ENCODE results near the gene WNT16. TPM values are rescaled to one million over a fixed set of nuclear protein-coding genes. Genes with fewer than 3 reads are reported as not detected.
A peak's percentile ranks its signal among the peaks of the same experiment; 100 is the strongest.
"Not testable (repeated sequence)": the region's sequence is repeated elsewhere in the genome, so short reads cannot be mapped to it uniquely, and the experiment has no call there.

The WNT16 gene, protein sequence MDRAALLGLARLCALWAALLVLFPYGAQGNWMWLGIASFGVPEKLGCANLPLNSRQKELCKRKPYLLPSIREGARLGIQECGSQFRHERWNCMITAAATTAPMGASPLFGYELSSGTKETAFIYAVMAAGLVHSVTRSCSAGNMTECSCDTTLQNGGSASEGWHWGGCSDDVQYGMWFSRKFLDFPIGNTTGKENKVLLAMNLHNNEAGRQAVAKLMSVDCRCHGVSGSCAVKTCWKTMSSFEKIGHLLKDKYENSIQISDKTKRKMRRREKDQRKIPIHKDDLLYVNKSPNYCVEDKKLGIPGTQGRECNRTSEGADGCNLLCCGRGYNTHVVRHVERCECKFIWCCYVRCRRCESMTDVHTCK
- total RNA-seq, result not detected

DNA sequence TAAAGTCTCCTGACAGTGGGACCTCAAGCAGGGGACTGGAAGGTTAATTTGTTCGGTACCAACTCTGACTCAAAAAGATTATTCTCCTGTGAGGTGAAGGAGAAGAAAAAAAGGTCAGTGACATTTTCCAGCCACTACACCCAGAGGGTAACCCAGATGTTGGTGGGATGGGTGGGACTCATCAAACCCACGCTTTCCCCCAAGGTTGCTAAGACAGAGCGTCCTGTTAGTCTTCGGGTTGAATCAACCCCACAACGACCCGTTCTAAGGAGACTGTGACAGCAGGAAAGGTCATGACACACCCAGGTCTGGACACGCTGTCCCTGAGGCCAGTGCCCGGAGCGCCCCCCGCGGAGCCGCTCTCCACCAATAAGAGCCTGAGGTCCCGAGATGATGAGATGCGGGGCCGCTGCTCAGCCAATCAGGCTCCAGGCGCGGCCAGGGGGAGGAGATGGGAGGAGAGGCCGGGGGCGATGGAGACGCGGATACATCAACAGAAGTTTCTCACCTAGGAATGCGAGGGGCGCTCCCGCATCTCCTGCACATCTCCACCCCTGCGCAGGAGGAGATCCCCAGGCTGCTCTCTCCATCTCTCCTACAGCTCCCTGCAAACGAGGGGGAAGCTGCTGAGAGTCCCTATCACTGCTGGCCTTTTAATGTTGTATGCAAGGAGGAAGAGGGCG, at the start of gene WNT16:
Gene WNT16, plus strand, starts transcription at position 493 of the 683 bp plus-strand sequence. CDS start 293 bp downstream, outside the sequence.
- H3K36me3 Mint-ChIP-seq, result no peaks in the 10 kb centered on the region
- H3K4me3 Mint-ChIP-seq, result peak within 1 kb of the TSS; percentile 66
- CTCF ChIA-PET, result interaction anchor here (1.4 to 2.8 kb wide), 2 partner anchors 200 to 219 kb away, joined by 3 to 18 read pairs; no protein-coding TSS in a partner anchor
- H3K4me1 Mint-ChIP-seq, result peaks cover 23% of the 10 kb centered on the region
- H3K9me3 Mint-ChIP-seq (ENCODE audit: low read depth), result no peaks in the 10 kb centered on the region
- H3K27me3 Mint-ChIP-seq, result peaks cover 67% of the 10 kb centered on the region
- H3K27ac Mint-ChIP-seq, result no peak within 1 kb of the TSS
- DNase-seq, result no peak
- peak; percentile 24 for ATAC-seq

DNA sequence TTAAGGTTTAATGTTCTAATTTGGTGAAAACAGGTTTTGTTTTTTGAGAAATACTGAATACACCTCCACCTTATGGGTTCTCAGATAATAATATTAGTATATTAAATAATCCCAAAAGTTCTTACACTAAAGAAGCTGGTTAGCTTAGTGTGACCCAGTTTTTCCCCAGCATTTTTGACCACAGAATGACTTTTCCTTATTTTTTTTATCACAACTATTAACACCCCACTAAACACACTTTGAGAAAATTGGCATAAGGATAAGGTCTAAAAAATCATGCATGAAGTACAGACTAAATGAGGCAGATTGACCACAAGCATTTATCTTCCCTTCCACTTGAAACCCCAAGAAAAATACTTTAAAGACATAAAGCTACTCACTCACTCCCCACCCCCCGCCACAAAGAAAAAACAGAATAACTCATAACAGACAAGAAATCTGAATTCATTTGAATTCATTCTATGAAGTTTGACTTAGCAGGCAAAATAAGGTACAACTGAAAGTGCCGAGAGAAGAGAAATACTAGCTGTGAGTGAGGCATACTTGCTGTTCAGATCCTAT, 49.7 kb upstream of the WNT16 start:
- ATAC-seq (peak; percentile 7), DNase-seq (no peak)
- Mint-ChIP-seq H3K27me3 (peaks cover 58% of the 10 kb centered on the region), H3K4me3 (no peak overlapping the region), H3K4me1 (peaks cover 13% of the 10 kb centered on the region), H3K36me3 (peaks cover 1% of the 10 kb centered on the region), H3K27ac (no peak overlapping the region), H3K9me3 (ENCODE audit: low read depth) (peaks cover 2% of the 10 kb centered on the region)
- CTCF ChIA-PET, result no interaction called here

DNA sequence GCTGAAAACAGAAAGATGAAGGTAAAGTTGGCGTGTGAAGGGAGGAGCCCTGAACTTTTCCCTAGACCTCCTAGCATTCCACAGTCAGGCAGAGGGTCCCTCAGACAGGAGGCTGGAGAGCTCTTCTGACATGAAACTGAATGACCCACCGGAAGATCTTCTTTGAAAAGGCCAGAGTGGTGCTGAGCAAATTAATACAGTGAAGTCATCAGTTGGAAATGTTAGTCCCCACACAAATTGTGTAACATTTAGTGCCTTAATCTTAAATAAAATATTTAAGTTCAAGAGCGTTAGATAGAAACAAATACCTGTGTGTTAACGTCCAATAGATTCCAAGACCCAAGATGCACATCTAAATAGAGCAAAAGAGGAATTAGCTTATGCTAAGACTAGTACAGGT, 49.0 kb upstream of the WNT16 start:
- no peak overlapping the region for H3K27ac Mint-ChIP-seq
- no peak overlapping the region for H3K4me3 Mint-ChIP-seq
- DNase-seq (no peak), ATAC-seq (no peak)
- H3K27me3 Mint-ChIP-seq, result peaks cover 54% of the 10 kb centered on the region
- CTCF ChIA-PET, result no interaction called here
- peaks cover 3% of the 10 kb centered on the region for H3K9me3 Mint-ChIP-seq (ENCODE audit: low read depth)
- H3K4me1 Mint-ChIP-seq, result peaks cover 13% of the 10 kb centered on the region
- peaks cover 1% of the 10 kb centered on the region for H3K36me3 Mint-ChIP-seq

DNA sequence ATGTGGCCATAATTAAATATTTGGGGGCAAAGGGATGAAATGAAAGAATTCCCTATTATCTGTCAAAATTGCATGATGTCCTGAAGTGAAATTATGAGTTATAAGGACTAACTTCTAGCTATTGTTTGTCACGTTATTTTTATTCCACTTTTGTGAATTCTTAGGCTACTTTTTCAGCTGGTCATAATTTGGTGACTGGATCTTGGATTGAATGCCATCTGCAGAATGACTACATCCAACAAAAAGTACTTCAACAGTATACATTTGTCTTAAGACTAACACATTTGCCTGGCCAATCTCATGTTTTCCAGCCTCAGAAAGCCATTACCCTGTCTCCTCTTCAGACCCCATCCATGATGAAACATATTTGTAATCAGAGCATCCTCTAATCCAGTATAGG, 48.1 kb upstream of the WNT16 start:
- CTCF ChIA-PET, result no interaction called here
- H3K36me3 Mint-ChIP-seq, result peaks cover 3% of the 10 kb centered on the region
- H3K27ac Mint-ChIP-seq, result no peak overlapping the region
- peaks cover 55% of the 10 kb centered on the region for H3K27me3 Mint-ChIP-seq
- ATAC-seq (no peak), DNase-seq (no peak)
- H3K4me1 Mint-ChIP-seq, result peaks cover 13% of the 10 kb centered on the region
- peaks cover 8% of the 10 kb centered on the region for H3K9me3 Mint-ChIP-seq (ENCODE audit: low read depth)
- no peak overlapping the region for H3K4me3 Mint-ChIP-seq

DNA sequence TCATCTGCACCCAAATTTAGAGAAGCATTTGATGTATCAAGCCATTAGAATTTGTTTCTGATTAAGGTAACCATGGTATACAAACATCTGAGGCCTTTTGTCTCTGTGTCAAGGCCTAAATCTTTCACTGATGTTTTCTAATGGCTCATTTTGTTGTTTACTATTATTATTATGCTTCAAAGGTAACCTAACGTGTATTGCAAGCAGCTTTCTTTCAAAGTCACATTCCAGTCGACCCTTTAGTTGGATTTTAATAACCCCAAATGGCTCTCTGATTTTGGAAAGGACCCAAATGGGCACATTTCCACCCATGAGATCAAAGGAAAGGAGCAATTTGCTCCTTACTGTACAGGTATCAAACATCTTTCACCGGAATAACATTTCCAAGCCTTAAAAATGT, 46.7 kb upstream of the WNT16 start:
- Mint-ChIP-seq H3K4me3 (no peak overlapping the region), H3K27me3 (peaks cover 43% of the 10 kb centered on the region), H3K4me1 (peaks cover 13% of the 10 kb centered on the region), H3K9me3 (ENCODE audit: low read depth) (peaks cover 10% of the 10 kb centered on the region), H3K27ac (no peak overlapping the region), H3K36me3 (peaks cover 1% of the 10 kb centered on the region)
- CTCF ChIA-PET, result no interaction called here
- DNase-seq (no peak), ATAC-seq (no peak)

DNA sequence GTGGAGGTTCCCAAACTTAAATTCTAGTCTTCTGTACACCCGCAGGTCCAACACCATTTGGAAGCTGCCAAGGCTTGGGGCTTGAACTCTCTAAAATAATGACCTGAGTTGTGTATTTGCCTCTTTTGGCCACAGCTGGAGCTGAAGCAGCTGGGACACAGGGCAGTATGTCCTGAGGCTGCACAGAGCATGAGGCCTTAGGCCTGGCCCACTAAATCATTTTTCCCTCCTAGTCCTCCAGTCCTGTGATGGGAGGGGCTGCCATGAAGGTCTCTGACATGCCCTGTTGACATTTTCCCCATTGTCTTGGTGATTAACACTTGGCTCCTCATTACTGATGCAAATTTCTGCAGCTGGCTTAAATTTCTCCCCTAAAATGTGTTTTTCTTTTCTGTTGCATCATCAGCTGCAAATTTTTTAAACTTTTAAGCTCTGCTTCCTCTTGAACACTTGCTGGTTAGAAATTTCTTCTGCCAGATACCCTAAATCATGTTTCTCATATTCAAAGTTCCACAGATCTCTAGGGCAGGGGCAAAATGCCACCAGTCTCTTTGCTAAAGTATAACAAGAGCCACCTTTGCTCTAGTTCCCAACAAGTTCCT, 43.6 kb upstream of the WNT16 start:
- no peaks in the 10 kb centered on the region for H3K4me1 Mint-ChIP-seq
- peaks cover 1% of the 10 kb centered on the region for H3K36me3 Mint-ChIP-seq
- H3K4me3 Mint-ChIP-seq, result no peak overlapping the region
- H3K27me3 Mint-ChIP-seq, result peaks cover 21% of the 10 kb centered on the region
- no peak for ATAC-seq
- CTCF ChIA-PET, result no interaction called here
- H3K27ac Mint-ChIP-seq, result no peak overlapping the region
- peaks cover 10% of the 10 kb centered on the region for H3K9me3 Mint-ChIP-seq (ENCODE audit: low read depth)
- no peak for DNase-seq

DNA sequence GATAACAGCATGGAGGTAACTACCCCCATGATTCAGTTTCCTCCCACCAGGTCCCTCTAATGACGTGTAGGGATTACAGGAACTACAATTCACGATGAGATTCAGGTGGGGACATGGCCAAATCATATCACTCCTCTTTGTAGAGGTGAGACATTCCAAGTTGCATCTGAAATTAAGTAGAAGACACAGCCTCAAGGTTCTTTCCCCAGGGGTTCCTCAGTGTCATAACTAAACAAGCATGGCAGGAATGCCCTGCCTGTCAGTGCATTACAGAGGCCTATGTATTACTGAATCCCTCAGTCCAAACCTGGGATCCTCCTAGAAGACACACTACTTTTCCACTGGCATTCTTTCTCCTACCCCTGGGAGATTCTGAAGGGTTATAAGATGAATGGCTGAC, 42.6 kb upstream of the WNT16 start:
- no peaks in the 10 kb centered on the region for H3K4me1 Mint-ChIP-seq
- H3K36me3 Mint-ChIP-seq, result peaks cover 1% of the 10 kb centered on the region
- peaks cover 10% of the 10 kb centered on the region for H3K9me3 Mint-ChIP-seq (ENCODE audit: low read depth)
- no peak overlapping the region for H3K27ac Mint-ChIP-seq
- peaks cover 17% of the 10 kb centered on the region for H3K27me3 Mint-ChIP-seq
- CTCF ChIA-PET, result no interaction called here
- H3K4me3 Mint-ChIP-seq, result no peak overlapping the region
- no peak for DNase-seq
- no peak for ATAC-seq

DNA sequence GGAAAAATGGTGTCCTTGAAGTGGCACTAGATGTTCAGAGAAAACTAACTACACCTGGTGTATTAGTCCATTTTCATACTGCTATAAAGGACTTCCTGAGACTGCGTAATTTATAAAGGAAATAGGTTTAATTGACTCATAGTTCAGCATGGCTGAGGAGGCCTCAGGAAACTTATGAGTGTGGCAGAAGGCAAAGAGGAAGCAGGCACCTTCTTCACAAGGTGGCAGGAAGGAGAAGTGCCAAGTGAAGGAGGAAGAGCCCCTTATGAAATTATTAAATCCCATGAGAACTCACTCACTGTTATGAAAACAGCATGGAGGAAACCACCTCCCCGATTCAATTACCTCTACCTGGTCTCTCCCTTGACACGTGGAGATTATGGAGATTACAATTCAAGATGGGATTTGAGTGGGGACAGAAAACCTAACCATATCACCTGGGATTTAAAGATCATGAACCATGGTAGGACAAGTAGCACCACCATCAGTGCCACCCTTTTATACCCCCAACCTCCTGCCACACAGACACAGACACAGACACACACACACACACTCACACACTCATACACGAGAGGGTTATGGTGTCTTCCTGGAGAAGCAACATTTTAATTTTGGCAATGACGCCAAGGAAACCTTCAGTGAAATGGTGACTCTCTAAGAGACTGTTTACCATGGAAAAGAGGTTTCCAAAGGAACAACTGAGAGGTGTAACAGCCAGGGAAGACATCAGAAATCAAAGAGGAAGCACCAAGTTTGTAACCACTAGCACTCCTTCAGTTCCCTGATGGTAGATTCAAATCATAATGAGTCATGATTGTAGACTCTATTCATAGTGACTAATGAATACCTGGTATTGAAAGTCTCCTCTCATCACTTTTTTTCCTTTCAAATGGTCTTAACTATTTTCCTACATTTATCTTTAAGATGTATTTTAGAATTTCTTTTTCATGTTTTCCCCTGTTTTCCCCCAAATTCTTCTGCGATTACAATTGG, 41.8 kb upstream of the WNT16 start:
- H3K9me3 Mint-ChIP-seq (ENCODE audit: low read depth), result peaks cover 10% of the 10 kb centered on the region
- no peak overlapping the region for H3K27ac Mint-ChIP-seq
- H3K27me3 Mint-ChIP-seq, result peaks cover 20% of the 10 kb centered on the region
- no peak for DNase-seq
- no peak overlapping the region for H3K4me3 Mint-ChIP-seq
- H3K36me3 Mint-ChIP-seq, result peaks cover 1% of the 10 kb centered on the region
- CTCF ChIA-PET, result no interaction called here
- ATAC-seq, result no peak
- H3K4me1 Mint-ChIP-seq, result no peaks in the 10 kb centered on the region

DNA sequence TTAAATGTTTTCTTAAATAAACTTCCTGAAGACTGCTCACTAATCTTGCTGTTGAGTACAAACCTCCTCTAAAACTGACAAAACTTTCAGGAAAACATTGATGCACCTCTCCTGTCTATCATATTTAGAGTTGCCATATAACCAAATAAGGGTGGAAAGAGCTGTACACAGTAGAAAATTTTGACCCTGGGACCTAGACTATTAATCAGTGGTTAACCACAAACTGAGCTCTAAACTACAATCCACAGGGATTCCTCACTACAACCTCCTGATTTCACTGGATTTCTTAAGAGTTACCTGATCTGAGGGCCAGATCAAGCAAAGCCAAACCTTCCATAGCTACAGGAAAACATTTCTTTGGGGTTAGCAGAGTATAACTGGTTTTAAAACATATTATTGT, 39.9 kb upstream of the WNT16 start:
- Mint-ChIP-seq H3K9me3 (ENCODE audit: low read depth) (peaks cover 9% of the 10 kb centered on the region), H3K27ac (no peak overlapping the region), H3K27me3 (peaks cover 24% of the 10 kb centered on the region), H3K4me3 (no peak overlapping the region), H3K4me1 (no peaks in the 10 kb centered on the region), H3K36me3 (peaks cover 1% of the 10 kb centered on the region)
- DNase-seq (no peak), ATAC-seq (no peak)
- CTCF ChIA-PET, result no interaction called here

DNA sequence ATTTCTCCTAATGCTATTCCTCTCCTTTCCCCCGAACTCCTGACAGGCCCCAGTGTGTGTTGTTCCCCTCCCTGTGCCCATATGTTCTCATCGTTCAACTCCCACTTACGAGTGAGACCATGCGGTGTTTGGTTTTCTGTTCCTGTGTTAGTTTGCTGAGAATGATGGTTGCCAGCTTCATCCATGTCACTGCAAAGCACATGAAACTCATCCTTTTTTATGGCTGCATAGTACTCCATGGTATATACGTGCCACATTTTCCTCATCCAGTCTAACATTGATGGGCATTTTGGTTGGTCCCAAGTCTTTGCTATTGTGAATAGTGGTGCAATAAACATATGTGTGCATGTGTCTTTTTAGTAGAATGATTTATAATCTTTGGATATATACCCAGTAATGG, 38.9 kb upstream of the WNT16 start:
- H3K4me1 Mint-ChIP-seq; CTCF ChIA-PET; ATAC-seq; H3K27ac Mint-ChIP-seq; H3K36me3 Mint-ChIP-seq; H3K9me3 Mint-ChIP-seq (ENCODE audit: low read depth); DNase-seq; H3K4me3 Mint-ChIP-seq: not testable (repeated sequence)
- peaks cover 22% of the 10 kb centered on the region for H3K27me3 Mint-ChIP-seq

DNA sequence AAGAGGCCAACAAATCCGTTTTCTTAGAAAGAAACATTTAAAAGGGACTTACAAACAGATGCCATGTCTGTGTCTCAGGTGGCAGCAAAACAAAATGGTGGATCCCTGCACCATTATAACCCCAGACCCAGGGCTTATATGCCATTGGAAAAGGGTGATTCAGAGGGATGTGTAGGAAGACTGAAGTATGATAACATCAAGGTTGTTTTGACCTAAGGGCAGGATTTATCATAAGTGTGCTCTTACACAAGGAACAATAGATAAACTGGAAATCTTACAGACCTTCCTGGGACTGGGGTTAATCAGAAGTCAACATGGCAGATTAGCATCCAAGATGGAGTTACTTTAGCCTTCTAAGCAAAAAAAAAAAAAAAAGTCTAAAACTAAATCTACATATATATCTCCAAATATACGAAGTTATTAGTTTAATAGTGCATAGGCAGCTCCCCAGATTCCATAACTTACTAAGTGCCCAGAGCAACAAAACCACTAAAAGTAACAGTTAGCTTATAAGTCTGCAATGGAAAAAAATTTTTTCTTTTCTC, 34.3 kb upstream of the WNT16 start:
- DNase-seq (no peak), ATAC-seq (no peak)
- H3K36me3 Mint-ChIP-seq, result no peaks in the 10 kb centered on the region
- H3K27ac Mint-ChIP-seq, result no peak overlapping the region
- peaks cover 24% of the 10 kb centered on the region for H3K27me3 Mint-ChIP-seq
- H3K4me1 Mint-ChIP-seq, result no peaks in the 10 kb centered on the region
- no peaks in the 10 kb centered on the region for H3K9me3 Mint-ChIP-seq (ENCODE audit: low read depth)
- H3K4me3 Mint-ChIP-seq, result no peak overlapping the region
- CTCF ChIA-PET, result no interaction called here

DNA sequence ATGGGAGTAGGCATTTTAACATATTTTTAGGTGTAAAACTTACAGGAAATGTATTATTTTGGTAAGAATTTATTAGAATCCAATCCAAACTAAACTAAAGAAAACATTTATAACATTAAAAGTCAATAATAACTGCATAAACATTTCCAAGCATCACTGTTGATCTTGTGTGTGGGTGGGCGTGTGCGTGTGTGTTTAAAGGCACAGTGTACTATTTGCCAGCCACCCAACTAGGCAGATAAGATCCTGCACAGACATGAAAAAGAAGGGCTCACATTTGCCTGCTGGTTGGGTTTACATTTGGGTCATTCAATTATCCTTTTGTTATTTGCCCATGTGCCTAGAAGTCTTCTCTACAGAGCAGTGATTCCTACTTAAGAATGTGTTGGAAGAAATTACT, 31.0 kb upstream of the WNT16 start:
- Mint-ChIP-seq H3K4me3 (no peak overlapping the region), H3K27ac (no peak overlapping the region), H3K36me3 (no peaks in the 10 kb centered on the region), H3K9me3 (ENCODE audit: low read depth) (no peaks in the 10 kb centered on the region), H3K4me1 (no peaks in the 10 kb centered on the region), H3K27me3 (peaks cover 18% of the 10 kb centered on the region)
- ATAC-seq, result no peak
- no peak for DNase-seq
- CTCF ChIA-PET, result no interaction called here

DNA sequence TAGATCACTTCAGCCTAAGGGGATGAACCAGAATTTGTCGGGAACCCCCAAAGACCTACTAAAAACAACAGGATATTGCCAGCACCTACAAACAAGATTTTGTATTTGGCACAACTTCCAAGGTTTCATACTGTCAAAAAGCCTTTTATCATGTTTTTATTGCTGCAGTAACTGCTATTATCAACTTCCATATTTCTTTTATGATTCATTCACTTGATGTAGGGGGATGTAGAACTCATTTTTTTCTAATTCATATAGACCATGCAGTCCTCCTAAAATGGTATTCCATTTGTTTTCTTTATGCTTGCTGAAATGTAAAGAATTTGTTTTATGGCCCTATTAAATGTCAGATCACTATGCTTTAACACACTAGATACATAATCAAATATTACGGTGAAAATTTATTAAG, 30.0 kb upstream of the WNT16 start:
- Mint-ChIP-seq H3K4me3 (no peak overlapping the region), H3K9me3 (ENCODE audit: low read depth) (no peaks in the 10 kb centered on the region), H3K27ac (no peak overlapping the region), H3K36me3 (no peaks in the 10 kb centered on the region), H3K27me3 (peaks cover 18% of the 10 kb centered on the region), H3K4me1 (no peaks in the 10 kb centered on the region)
- DNase-seq (no peak), ATAC-seq (no peak)
- CTCF ChIA-PET, result no interaction called here
